ENCODE measurements around the gene AP2A1. TPM values are rescaled to one million over a fixed set of nuclear protein-coding genes. Genes with fewer than 3 reads are reported as not detected.

Gene AP2A1
- polyA plus RNA-seq, 1 donor from 2014 or later, result 40.8 TPM

- peak; percentile 85 for TF ChIP-seq MXI1 (conservative IDR thresholded peaks at IDR 0.05; ENCODE audit: poor library complexity, severe bottlenecking)
Observed at GRCh38 chr19:49812997-49813861, 46.4 kb downstream of the AP2A1 start, which contains the start of gene FUZ (continued).

- TF ChIP-seq REST (IDR thresholded peaks at IDR 0.05; ENCODE audit: borderline replicate concordance), result no peak
- TF ChIP-seq SMC3 (conservative IDR thresholded peaks at IDR 0.05; ENCODE audit: poor library complexity), result no peak
- TF ChIP-seq CTCF (IDR thresholded peaks at IDR 0.05; ENCODE audit: poor library complexity, severe bottlenecking), result no peak
- TF ChIP-seq RAD21 (conservative IDR thresholded peaks at IDR 0.05), result no peak
- no peak for TF ChIP-seq EP300 (conservative IDR thresholded peaks at IDR 0.05; ENCODE audit: poor library complexity, severe bottlenecking)
- no peak for TF ChIP-seq MXI1 (conservative IDR thresholded peaks at IDR 0.05; ENCODE audit: poor library complexity, severe bottlenecking)
- no peak for TF ChIP-seq TAF1 (IDR thresholded peaks at IDR 0.05; ENCODE audit: low read depth)
- no peak for TF ChIP-seq EZH2 (IDR thresholded peaks at IDR 0.05; ENCODE audit: borderline replicate concordance, insufficient read depth, low read length, poor library complexity, severe bottlenecking)
- TF ChIP-seq POLR2AphosphoS5 (IDR thresholded peaks at IDR 0.05), result no peak
Observed at GRCh38 chr19:49814010-49814409, 47.2 kb downstream of the AP2A1 start.

GRCh38 chr19:49816590-49816989 lies 49.8 kb downstream of the AP2A1 start:
- Histone ChIP-seq H2AFZ (ENCODE audit: low read depth, low read length) (no peak overlapping the region), H3K4me2 (ENCODE audit: low read length) (no peak overlapping the region), H3K4me3 (ENCODE audit: low read length) (no peak overlapping the region), H3K27ac (ENCODE audit: low read length) (no peak overlapping the region), H4K20me1 (ENCODE audit: insufficient read depth) (no peaks in the 10 kb centered on the region), H3K36me3 (ENCODE audit: insufficient read depth, low read length) (no peaks in the 10 kb centered on the region), H3K79me2 (replicated peaks; ENCODE audit: insufficient read depth, low read length) (peaks cover 20% of the 10 kb centered on the region), H3K9me2 (ENCODE audit: insufficient read depth, low read length) (no peaks in the 10 kb centered on the region), H3K27me3 (ENCODE audit: insufficient read depth, low read depth, low read length) (no peaks in the 10 kb centered on the region), H3K9ac (ENCODE audit: low read length) (no peak overlapping the region), H3K9me3 (ENCODE audit: low read length) (no peaks in the 10 kb centered on the region), H3F3A (ENCODE audit: insufficient read depth, low read length, poor library complexity, severe bottlenecking) (no peaks in the 10 kb centered on the region)
- TF ChIP-seq CTCF (IDR thresholded peaks at IDR 0.05; ENCODE audit: poor library complexity, severe bottlenecking) (no peak), MXI1 (conservative IDR thresholded peaks at IDR 0.05; ENCODE audit: poor library complexity, severe bottlenecking) (no peak), TAF1 (IDR thresholded peaks at IDR 0.05; ENCODE audit: low read depth) (no peak), POLR2AphosphoS5 (IDR thresholded peaks at IDR 0.05) (no peak), EZH2 (IDR thresholded peaks at IDR 0.05; ENCODE audit: borderline replicate concordance, insufficient read depth, low read length, poor library complexity, severe bottlenecking) (no peak), EP300 (conservative IDR thresholded peaks at IDR 0.05; ENCODE audit: poor library complexity, severe bottlenecking) (no peak), RAD21 (conservative IDR thresholded peaks at IDR 0.05) (no peak), SMC3 (conservative IDR thresholded peaks at IDR 0.05; ENCODE audit: poor library complexity) (no peak), REST (IDR thresholded peaks at IDR 0.05; ENCODE audit: borderline replicate concordance) (no peak)

More at GRCh38 chr19:49814010-49814409, 47.2 kb downstream of the AP2A1 start:
- Histone ChIP-seq H3K9me3 (ENCODE audit: low read length) (no peaks in the 10 kb centered on the region), H3F3A (ENCODE audit: insufficient read depth, low read length, poor library complexity, severe bottlenecking) (no peaks in the 10 kb centered on the region), H3K9me2 (ENCODE audit: insufficient read depth, low read length) (no peaks in the 10 kb centered on the region), H3K4me2 (ENCODE audit: low read length) (peak overlapping the region; percentile 94), H4K20me1 (ENCODE audit: insufficient read depth) (no peaks in the 10 kb centered on the region), H3K27me3 (ENCODE audit: insufficient read depth, low read depth, low read length) (no peaks in the 10 kb centered on the region), H2AFZ (ENCODE audit: low read depth, low read length) (peak overlapping the region; percentile 54), H3K36me3 (ENCODE audit: insufficient read depth, low read length) (no peaks in the 10 kb centered on the region), H3K79me2 (replicated peaks; ENCODE audit: insufficient read depth, low read length) (peaks cover 9% of the 10 kb centered on the region), H3K9ac (ENCODE audit: low read length) (peak overlapping the region; percentile 82), H3K4me3 (ENCODE audit: low read length) (peak overlapping the region; percentile 74), H3K27ac (ENCODE audit: low read length) (peak overlapping the region; percentile 97)

Data from neural cell (in vitro differentiated cells).